ENCODE results near the gene B3GALT4.

Gene B3GALT4

DNA sequence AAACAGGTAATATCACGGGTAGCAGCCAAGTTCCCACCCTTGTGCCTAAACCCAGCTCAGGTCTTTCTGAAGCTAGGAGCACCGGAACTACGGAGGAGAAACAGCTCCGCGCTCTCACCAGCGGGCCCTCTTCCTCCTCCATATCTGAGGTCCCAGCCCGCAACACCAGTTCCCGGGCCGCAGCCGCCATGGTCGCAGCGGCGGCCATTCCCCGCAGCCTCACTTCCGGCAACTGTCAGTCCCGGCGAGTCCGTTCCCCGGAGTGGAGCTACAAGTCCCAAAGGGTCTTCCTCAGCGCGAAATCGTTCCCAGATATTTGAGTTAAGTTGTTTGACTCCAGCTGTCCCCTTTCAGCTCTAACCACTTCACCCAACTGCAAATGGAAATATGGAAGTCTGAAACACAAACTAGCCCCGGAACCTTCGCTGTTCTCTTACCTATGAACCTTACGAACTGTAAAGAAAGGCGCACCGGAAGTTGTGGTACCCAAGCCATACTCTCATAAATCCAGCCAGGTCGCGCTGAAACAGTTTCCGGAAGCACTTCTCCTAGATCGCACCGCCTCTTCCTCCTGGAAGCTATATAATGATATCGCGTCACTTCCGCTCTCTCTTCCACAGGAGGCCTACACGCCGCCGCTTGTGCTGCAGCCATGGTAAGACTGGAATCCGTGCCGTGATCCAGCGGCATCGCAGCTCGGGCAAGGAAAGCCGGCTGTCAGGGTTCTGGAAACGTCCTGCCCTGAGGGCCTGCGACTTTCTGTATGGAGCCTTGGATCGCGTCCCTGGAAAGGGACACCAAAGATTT, 5.3 kb upstream of the B3GALT4 start, which contains the start of the genes RPS18 and VPS52:
TSS of gene RPS18 (plus strand) at position 608 of the 807 bp plus-strand sequence. CDS start at position 653, 45 bp downstream.
TSS of gene VPS52 (minus strand) at position 409 of the 807 bp plus-strand sequence. CDS start at position 208, 201 bp downstream.
- peaks cover 27% of the 10 kb centered on the region for H3K4me1 ChIP-seq (ENCODE audit: control insufficient read depth, insufficient read depth, low read length)
- ChIA-PET POLR2A (interaction anchor here (0.6 to 3.1 kb wide), 35 partner anchors 9 to 1081 kb away, joined by 3 to 65 read pairs (median 7); partner anchors contain the start of genes CUTA, HSD17B8, PBX2 and PFDN6), CTCF (interaction anchor here (0.6 to 2.8 kb wide), 14 partner anchors 9 to 287 kb away, joined by 3 to 14 read pairs (median 3); partner anchors contain the start of genes PFDN6 and WDR46)
- peaks cover 28 to 79% of the 10 kb centered on the region in 2 experiments for H3K36me3 ChIP-seq (ENCODE audit: control insufficient read depth in 2 of 2, insufficient read depth in 1 of 2, low read length in 2 of 2)
- peak within 1 kb of the TSS; percentile 77 for H3K4me3 ChIP-seq (ENCODE audit: low read depth, low read length)
- H3K9me3 ChIP-seq (ENCODE audit: control insufficient read depth, insufficient read depth, low read depth, low read length): no peaks in the 10 kb centered on the region
- H3K27ac ChIP-seq (ENCODE audit: extremely low read depth, low read depth, low read length): peak within 1 kb of the TSS; percentile 99
- TF ChIP-seq, protein P1, sequence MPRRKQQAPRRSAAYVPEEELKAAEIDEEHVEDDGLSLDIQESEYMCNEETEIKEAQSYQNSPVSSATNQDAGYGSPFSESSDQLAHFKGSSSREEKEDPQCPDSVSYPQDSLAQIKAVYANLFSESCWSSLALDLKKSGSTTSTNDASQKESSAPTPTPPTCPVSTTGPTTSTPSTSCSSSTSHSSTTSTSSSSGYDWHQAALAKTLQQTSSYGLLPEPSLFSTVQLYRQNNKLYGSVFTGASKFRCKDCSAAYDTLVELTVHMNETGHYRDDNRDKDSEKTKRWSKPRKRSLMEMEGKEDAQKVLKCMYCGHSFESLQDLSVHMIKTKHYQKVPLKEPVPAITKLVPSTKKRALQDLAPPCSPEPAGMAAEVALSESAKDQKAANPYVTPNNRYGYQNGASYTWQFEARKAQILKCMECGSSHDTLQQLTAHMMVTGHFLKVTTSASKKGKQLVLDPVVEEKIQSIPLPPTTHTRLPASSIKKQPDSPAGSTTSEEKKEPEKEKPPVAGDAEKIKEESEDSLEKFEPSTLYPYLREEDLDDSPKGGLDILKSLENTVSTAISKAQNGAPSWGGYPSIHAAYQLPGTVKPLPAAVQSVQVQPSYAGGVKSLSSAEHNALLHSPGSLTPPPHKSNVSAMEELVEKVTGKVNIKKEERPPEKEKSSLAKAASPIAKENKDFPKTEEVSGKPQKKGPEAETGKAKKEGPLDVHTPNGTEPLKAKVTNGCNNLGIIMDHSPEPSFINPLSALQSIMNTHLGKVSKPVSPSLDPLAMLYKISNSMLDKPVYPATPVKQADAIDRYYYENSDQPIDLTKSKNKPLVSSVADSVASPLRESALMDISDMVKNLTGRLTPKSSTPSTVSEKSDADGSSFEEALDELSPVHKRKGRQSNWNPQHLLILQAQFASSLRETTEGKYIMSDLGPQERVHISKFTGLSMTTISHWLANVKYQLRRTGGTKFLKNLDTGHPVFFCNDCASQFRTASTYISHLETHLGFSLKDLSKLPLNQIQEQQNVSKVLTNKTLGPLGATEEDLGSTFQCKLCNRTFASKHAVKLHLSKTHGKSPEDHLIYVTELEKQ (tag by site-specific recombination; IDR thresholded peaks at IDR 0.05; ENCODE audit: borderline replicate concordance): peak; percentile 70; the same call in 1 of the 2 replicates
- TF ChIP-seq ZNF335 (tag by site-specific recombination; conservative IDR thresholded peaks at IDR 0.05) (peak; percentile 76), ZNF202 (tag by site-specific recombination; IDR thresholded peaks at IDR 0.05; ENCODE audit: borderline replicate concordance) (no peak), ZNF114 (tag by site-specific recombination; IDR thresholded peaks at IDR 0.05) (no peak), ZNF560 (tag by site-specific recombination; IDR thresholded peaks at IDR 0.05; ENCODE audit: borderline replicate concordance) (no peak), ZNF654 (tag by site-specific recombination; IDR thresholded peaks at IDR 0.05; ENCODE audit: low read depth) (no peak), ZNF132 (tag by site-specific recombination; IDR thresholded peaks at IDR 0.05; ENCODE audit: borderline replicate concordance) (no peak), ZFP3 (tag by site-specific recombination; IDR thresholded peaks at IDR 0.05; ENCODE audit: low read depth) (no peak), TCF7L2 (IDR thresholded peaks at IDR 0.05; ENCODE audit: borderline replicate concordance, low read depth, low read length) (no peak), ZNF513 (tag by site-specific recombination; IDR thresholded peaks at IDR 0.05) (peak; percentile 8; the same call in 1 of the 2 replicates), ZSCAN5A (tag by site-specific recombination; IDR thresholded peaks at IDR 0.05) (peak; percentile 87; the same call in 1 of the 2 replicates), ZNF324 (tag by site-specific recombination; IDR thresholded peaks at IDR 0.05) (no peak; the same call in none of the 2 replicates), SCRT2 (tag by site-specific recombination; IDR thresholded peaks at IDR 0.05) (0 out of 2 replicates have a peak, but pooled peaks have one; percentile 62), IKZF3 (tag by site-specific recombination; IDR thresholded peaks at IDR 0.05) (no peak; the same call in 1 of the 2 replicates), HOXA7 (CRISPR knock-in tag; IDR thresholded peaks at IDR 0.05; ENCODE audit: borderline replicate concordance) (no peak), ZNF366 (tag by site-specific recombination; conservative IDR thresholded peaks at IDR 0.05) (no peak), ZNF596 (tag by site-specific recombination; IDR thresholded peaks at IDR 0.05) (peak; percentile 31; the same call in 1 of the 2 replicates), ZNF280C (tag by site-specific recombination; IDR thresholded peaks at IDR 0.05) (no peak), ZNF548 (tag by site-specific recombination; IDR thresholded peaks at IDR 0.05) (no peak)
- TF ChIP-seq, protein P2, sequence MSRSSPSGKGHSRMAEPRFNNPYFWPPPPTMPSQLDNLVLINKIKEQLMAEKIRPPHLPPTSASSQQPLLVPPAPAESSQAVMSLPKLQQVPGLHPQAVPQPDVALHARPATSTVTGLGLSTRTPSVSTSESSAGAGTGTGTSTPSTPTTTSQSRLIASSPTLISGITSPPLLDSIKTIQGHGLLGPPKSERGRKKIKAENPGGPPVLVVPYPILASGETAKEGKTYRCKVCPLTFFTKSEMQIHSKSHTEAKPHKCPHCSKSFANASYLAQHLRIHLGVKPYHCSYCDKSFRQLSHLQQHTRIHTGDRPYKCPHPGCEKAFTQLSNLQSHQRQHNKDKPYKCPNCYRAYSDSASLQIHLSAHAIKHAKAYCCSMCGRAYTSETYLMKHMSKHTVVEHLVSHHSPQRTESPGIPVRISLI (tag by site-specific recombination; IDR thresholded peaks at IDR 0.05): no peak
- TF ChIP-seq, protein P3, sequence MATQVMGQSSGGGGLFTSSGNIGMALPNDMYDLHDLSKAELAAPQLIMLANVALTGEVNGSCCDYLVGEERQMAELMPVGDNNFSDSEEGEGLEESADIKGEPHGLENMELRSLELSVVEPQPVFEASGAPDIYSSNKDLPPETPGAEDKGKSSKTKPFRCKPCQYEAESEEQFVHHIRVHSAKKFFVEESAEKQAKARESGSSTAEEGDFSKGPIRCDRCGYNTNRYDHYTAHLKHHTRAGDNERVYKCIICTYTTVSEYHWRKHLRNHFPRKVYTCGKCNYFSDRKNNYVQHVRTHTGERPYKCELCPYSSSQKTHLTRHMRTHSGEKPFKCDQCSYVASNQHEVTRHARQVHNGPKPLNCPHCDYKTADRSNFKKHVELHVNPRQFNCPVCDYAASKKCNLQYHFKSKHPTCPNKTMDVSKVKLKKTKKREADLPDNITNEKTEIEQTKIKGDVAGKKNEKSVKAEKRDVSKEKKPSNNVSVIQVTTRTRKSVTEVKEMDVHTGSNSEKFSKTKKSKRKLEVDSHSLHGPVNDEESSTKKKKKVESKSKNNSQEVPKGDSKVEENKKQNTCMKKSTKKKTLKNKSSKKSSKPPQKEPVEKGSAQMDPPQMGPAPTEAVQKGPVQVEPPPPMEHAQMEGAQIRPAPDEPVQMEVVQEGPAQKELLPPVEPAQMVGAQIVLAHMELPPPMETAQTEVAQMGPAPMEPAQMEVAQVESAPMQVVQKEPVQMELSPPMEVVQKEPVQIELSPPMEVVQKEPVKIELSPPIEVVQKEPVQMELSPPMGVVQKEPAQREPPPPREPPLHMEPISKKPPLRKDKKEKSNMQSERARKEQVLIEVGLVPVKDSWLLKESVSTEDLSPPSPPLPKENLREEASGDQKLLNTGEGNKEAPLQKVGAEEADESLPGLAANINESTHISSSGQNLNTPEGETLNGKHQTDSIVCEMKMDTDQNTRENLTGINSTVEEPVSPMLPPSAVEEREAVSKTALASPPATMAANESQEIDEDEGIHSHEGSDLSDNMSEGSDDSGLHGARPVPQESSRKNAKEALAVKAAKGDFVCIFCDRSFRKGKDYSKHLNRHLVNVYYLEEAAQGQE (tag by site-specific recombination; IDR thresholded peaks at IDR 0.05): peak; percentile 31; the same call in 1 of the 2 replicates
